Ishikawa (cell line): Measurements from ENCODE around the gene PATJ.

Experiments
- CEBPB ChIP-seq: IDR thresholded peaks from 2 replicates; pipeline ENCODE4 v1.6.1; 2012
- CREB1 ChIP-seq: IDR thresholded peaks from 2 replicates; pipeline ENCODE4 v1.6.1; 2012; ENCODE audit warnings: low read depth
- EGR1 ChIP-seq: IDR thresholded peaks from 2 replicates; pipeline ENCODE4 v1.6.1; 2012
- EP300 ChIP-seq: IDR thresholded peaks from 2 replicates; pipeline ENCODE4 v1.6.1; 2012; ENCODE audit warnings: borderline replicate concordance
- FOXM1 ChIP-seq: IDR thresholded peaks from 2 replicates; pipeline ENCODE4 v1.6.1; 2012; ENCODE audit warnings: low read depth, borderline replicate concordance
- NFIC ChIP-seq: IDR thresholded peaks from 2 replicates; pipeline ENCODE4 v1.6.1; 2012
- RAD21 ChIP-seq: IDR thresholded peaks from 2 replicates; pipeline ENCODE4 v1.6.1; 2012; ENCODE audit warnings: low read depth
- REST ChIP-seq: IDR thresholded peaks from 2 replicates; pipeline ENCODE4 v1.6.1; 2012; ENCODE audit warnings: low read depth, mild to moderate bottlenecking
- TAF1 ChIP-seq: IDR thresholded peaks from 2 replicates; pipeline ENCODE4 v1.6.1; 2012; ENCODE audit warnings: low read depth, mild to moderate bottlenecking
- TCF12 ChIP-seq: IDR thresholded peaks from 2 replicates; pipeline ENCODE4 v1.6.1; 2012; ENCODE audit warnings: low read depth
- TEAD4 ChIP-seq: IDR thresholded peaks from 2 replicates; pipeline ENCODE4 v1.6.1; 2012
- YY1 ChIP-seq: IDR thresholded peaks from 2 replicates; pipeline ENCODE4 v1.6.1; 2012; ENCODE audit warnings: low read depth
- ZBTB7A ChIP-seq: IDR thresholded peaks from 2 replicates; pipeline ENCODE4 v1.6.1; 2012; ENCODE audit warnings: low read depth
- TF ChIP-seq, protein P1 (sequence below): IDR thresholded peaks from 2 replicates; pipeline ENCODE4 v1.6.1; 2012
- TF ChIP-seq, protein P2 (sequence below): IDR thresholded peaks from 2 replicates; pipeline ENCODE4 v1.6.1; 2012

Gene PATJ

GRCh38 chr1:62194651-62195544 lies 452.6 kb downstream of the PATJ start, which contains the start of gene L1TD1:
Gene L1TD1, plus strand, starts transcription at chr1:62194849. Its CDS starts 11,780 bp downstream, at chr1:62206629.
- no peak for TF ChIP-seq REST
- no peak for TF ChIP-seq ZBTB7A
- no peak for TF ChIP-seq CEBPB
- TF ChIP-seq NFIC: no peak
- TF ChIP-seq EP300: no peak

DNA sequence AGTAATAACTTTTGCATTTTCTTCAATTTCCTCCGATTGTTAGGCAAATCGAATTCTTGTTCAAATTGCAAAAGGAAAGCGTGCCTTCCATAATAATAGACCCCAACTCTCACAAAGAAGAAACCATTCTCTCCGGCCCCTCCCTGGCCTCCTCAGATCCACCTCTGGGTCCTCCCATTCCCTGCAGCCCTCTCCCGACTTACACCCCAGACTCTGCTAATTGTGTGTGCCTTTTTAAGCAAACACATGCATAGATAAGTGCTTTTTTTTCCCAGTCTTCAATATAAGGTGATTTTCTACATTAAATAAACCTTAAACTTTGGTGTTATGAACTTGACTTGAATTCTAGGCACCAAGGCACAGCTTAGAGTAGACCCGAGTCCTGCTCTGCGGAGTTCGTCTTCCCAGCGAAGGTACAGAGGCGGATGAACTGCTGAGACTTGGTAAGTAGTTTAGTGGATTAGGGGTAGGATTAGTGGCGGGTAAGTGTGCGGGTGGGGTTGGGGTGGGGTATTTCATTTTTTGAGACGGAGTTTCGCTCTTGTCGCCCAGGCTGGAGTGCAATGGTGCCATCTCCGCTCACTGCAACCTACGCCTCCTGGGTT lies 453.9 kb downstream of the PATJ start:
- TF ChIP-seq, protein P1, sequence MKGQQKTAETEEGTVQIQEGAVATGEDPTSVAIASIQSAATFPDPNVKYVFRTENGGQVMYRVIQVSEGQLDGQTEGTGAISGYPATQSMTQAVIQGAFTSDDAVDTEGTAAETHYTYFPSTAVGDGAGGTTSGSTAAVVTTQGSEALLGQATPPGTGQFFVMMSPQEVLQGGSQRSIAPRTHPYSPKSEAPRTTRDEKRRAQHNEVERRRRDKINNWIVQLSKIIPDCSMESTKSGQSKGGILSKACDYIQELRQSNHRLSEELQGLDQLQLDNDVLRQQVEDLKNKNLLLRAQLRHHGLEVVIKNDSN: no peak
- TF ChIP-seq CREB1 (no peak), EP300 (no peak), FOXM1 (no peak), TAF1 (no peak), EGR1 (no peak), RAD21 (no peak), YY1 (no peak), REST (no peak), NFIC (no peak), CEBPB (no peak), ZBTB7A (no peak), TCF12 (no peak), TEAD4 (no peak)
- TF ChIP-seq, protein P2, sequence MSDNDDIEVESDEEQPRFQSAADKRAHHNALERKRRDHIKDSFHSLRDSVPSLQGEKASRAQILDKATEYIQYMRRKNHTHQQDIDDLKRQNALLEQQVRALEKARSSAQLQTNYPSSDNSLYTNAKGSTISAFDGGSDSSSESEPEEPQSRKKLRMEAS: no peak

- TF ChIP-seq TCF12 (no peak), RAD21 (no peak), EP300 (no peak), NFIC (no peak), TEAD4 (no peak), ZBTB7A (no peak), CEBPB (no peak)
- TF ChIP-seq, protein P1: no peak
- TF ChIP-seq, protein P2: no peak
Measured at GRCh38 chr1:62198069-62198780, 455.9 kb downstream of the PATJ start.

GRCh38 chr1:62198781-62199125 lies 456.5 kb downstream of the PATJ start:
- TF ChIP-seq, protein P2: no peak
- TF ChIP-seq, protein P1: no peak
- TF ChIP-seq CREB1 (no peak), TEAD4 (peak; percentile 46), YY1 (no peak), CEBPB (peak; percentile 87), FOXM1 (no peak)

DNA sequence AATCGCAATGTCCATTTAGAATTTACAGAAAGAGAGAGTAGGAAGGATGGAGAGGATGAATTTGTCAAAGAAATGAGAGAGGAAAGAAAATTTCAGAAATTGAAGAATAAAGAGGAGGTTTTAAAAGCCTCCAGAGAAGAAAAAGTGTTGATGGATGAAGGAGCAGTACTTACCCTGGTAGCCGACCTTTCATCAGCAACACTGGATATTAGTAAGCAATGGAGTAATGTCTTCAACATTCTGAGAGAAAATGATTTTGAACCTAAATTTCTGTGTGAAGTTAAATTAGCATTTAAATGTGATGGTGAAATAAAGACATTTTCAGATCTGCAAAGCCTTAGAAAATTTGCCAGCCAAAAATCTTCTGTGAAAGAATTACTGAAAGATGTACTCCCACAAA lies 464.9 kb downstream of the PATJ start:
- TF ChIP-seq TCF12: no peak
- TF ChIP-seq EP300: no peak
- TF ChIP-seq TEAD4: no peak
- no peak for TF ChIP-seq EGR1
- TF ChIP-seq, protein P2: no peak
- TF ChIP-seq, protein P1: no peak
- TF ChIP-seq NFIC: no peak
